Breast epithelium (tissue), 3 donors: ENCODE measurements around the gene DMP1.

ENCODE experiments used
- CTCF ChIP-seq, 3 donors: fragments of 450-650 bp; IDR thresholded peaks; one replicate each; pipeline ENCODE4 v1.5.1; 2016 to 2017; ENCODE audit warnings: antibody characterized with exemption in 3 of 3, mild to moderate bottlenecking in 3 of 3, moderate library complexity in 3 of 3
- POLR2A ChIP-seq: fragments of 450-650 bp; IDR thresholded peaks from one replicate; pipeline ENCODE4 v1.6.1; 2016; ENCODE audit warnings: antibody characterized with exemption, mild to moderate bottlenecking, moderate library complexity
- POLR2AphosphoS5 ChIP-seq, 3 donors: sonication (generic); formaldehyde crosslinking; IDR thresholded peaks; one replicate each; pipeline ENCODE4 v1.6.1; 2017; ENCODE audit warnings: antibody characterized with exemption in 3 of 3

DNA sequence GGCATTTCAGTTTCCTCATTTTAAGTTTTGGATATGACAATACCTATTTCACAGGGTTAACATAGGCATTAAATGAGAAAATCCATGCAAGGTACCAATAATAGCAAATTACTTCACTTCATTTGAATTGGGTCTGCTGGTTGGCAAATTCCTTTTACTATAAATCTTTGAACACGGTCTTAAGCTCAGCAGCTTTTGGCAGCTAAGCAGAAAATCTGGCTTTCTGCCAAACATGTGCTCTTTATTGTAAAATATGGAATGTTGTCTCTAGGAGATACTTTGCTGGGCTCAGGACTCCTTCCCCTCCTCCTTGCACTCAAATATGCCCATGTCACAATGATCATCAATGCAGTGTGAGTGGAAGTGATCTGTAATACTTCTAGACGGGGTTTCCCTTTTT is 16.8 kb upstream of the DMP1 start:
- TF ChIP-seq POLR2A (no peak), CTCF (IDR thresholded peaks at IDR 0.05) (no peak), POLR2AphosphoS5 (IDR thresholded peaks at IDR 0.05) (no peak)
